Ectodermal cell (in vitro differentiated cells): ENCODE results near the gene TIA1.

Experiments
- H3K27ac ChIP-seq: 2 replicates; pipeline ENCODE4 v1.7.0; 2013; ENCODE audit warnings: mild to moderate bottlenecking, low read depth, low read length; ENCODE audit not compliant: insufficient read depth, poor library complexity, severe bottlenecking
- H3K27me3 ChIP-seq: 2 replicates; pipeline ENCODE4 v1.7.0; 2013; ENCODE audit warnings: mild to moderate bottlenecking, low read length; ENCODE audit not compliant: insufficient read depth, control insufficient read depth, poor library complexity, severe bottlenecking
- H3K36me3 ChIP-seq: one replicate; pipeline ENCODE4 v1.7.0; 2013; ENCODE audit warnings: low read length; ENCODE audit not compliant: control insufficient read depth, insufficient read depth
- H3K4me1 ChIP-seq: one replicate; pipeline ENCODE4 v1.7.0; 2013; ENCODE audit warnings: low read length; ENCODE audit not compliant: control insufficient read depth, insufficient read depth
- H3K4me3 ChIP-seq: 2 replicates; pipeline ENCODE4 v1.7.0; 2013; ENCODE audit warnings: low read depth, low read length, control low read depth; ENCODE audit not compliant: insufficient read depth
- H3K9me3 ChIP-seq: 2 replicates; pipeline ENCODE4 v1.7.0; 2013; ENCODE audit warnings: mild to moderate bottlenecking, low read length, moderate library complexity; ENCODE audit not compliant: control insufficient read depth
- WGBS, 2 experiments: methylation state at CpG; one replicate each; pipeline ENCODE4 v1.1.7; 2013; ENCODE audit warnings: missing lambda C conversion rate in 2 of 2; 5-methylcytosine and 5-hydroxymethylcytosine counted together

TIA1 gene

GRCh38 chr2:70214953-70215549 is 33.4 kb downstream of the TIA1 start:
- no peak overlapping the region for H3K4me3 ChIP-seq
- 92 to 94% methylated on average over 2 to 3 of the region's 3 CpGs for WGBS, 2 experiments
- H3K27me3 ChIP-seq: no peaks in the 10 kb centered on the region
- no peak overlapping the region for H3K27ac ChIP-seq
- H3K4me1 ChIP-seq: no peaks in the 10 kb centered on the region
- H3K36me3 ChIP-seq: peaks cover 47% of the 10 kb centered on the region
- no peaks in the 10 kb centered on the region for H3K9me3 ChIP-seq

- Histone ChIP-seq H3K9me3 (no peaks in the 10 kb centered on the region), H3K4me1 (no peaks in the 10 kb centered on the region), H3K27ac (no peak overlapping the region), H3K36me3 (peaks cover 46% of the 10 kb centered on the region), H3K4me3 (no peak overlapping the region), H3K27me3 (no peaks in the 10 kb centered on the region)
- WGBS, 2 experiments: 94 to 100% methylated on average over 1 of the region's 1 CpG
Measured at GRCh38 chr2:70214365-70214764, 34.1 kb downstream of the TIA1 start.

- H3K36me3 ChIP-seq: peaks cover 29% of the 10 kb centered on the region
- H3K27ac ChIP-seq: no peak overlapping the region
- 94 to 98% methylated on average over 3 of the region's 3 CpGs for WGBS, 2 experiments
- no peaks in the 10 kb centered on the region for H3K27me3 ChIP-seq
- no peaks in the 10 kb centered on the region for H3K4me1 ChIP-seq
- no peaks in the 10 kb centered on the region for H3K9me3 ChIP-seq
- H3K4me3 ChIP-seq: no peak overlapping the region
Measured at GRCh38 chr2:70212298-70212932, 36.0 kb downstream of the TIA1 start.

- 92 to 93% methylated on average over 2 of the region's 2 CpGs for WGBS, 2 experiments
- Histone ChIP-seq H3K36me3 (peaks cover 26% of the 10 kb centered on the region), H3K9me3 (no peaks in the 10 kb centered on the region), H3K27ac (no peak overlapping the region), H3K4me3 (no peak overlapping the region), H3K27me3 (no peaks in the 10 kb centered on the region), H3K4me1 (no peaks in the 10 kb centered on the region)
Measured at GRCh38 chr2:70211595-70211994, 36.8 kb downstream of the TIA1 start.

DNA sequence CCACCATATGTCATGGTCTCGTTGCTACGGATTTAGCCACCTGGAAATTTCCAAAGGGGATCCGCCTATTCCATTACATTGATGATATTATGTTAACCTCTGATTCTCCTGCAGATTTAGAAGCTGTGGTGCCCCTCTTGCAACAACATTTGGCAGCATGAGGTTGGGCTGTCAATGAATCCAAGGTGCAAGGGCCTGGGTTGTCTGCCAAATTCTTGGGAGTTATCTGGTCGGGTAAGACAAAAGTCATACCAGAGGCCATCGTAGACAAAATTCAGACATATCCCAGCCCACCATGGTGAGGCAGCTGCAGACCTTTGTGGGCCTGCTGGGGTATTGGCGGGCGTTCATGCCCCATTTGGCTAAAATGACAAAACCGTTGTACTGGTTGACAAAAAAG is 44.0 kb downstream of the TIA1 start:
- H3K9me3 ChIP-seq: peaks cover 2% of the 10 kb centered on the region
- H3K4me3 ChIP-seq: no peak overlapping the region
- 93 to 96% methylated on average over 8 of the region's 8 CpGs for WGBS, 2 experiments
- no peaks in the 10 kb centered on the region for H3K36me3 ChIP-seq
- no peak overlapping the region for H3K27ac ChIP-seq
- no peaks in the 10 kb centered on the region for H3K27me3 ChIP-seq
- no peaks in the 10 kb centered on the region for H3K4me1 ChIP-seq

- Histone ChIP-seq H3K27me3 (no peaks in the 10 kb centered on the region), H3K36me3 (no peaks in the 10 kb centered on the region), H3K9me3 (peaks cover 2% of the 10 kb centered on the region), H3K27ac (no peak overlapping the region), H3K4me3 (no peak overlapping the region), H3K4me1 (no peaks in the 10 kb centered on the region)
- 90 to 93% methylated on average over 5 of the region's 5 CpGs for WGBS, 2 experiments
Measured at GRCh38 chr2:70203086-70203485, 45.3 kb downstream of the TIA1 start.

- Histone ChIP-seq H3K4me3 (no peak overlapping the region), H3K27me3 (no peaks in the 10 kb centered on the region), H3K36me3 (no peaks in the 10 kb centered on the region), H3K4me1 (no peaks in the 10 kb centered on the region), H3K27ac (no peak overlapping the region), H3K9me3 (peaks cover 2% of the 10 kb centered on the region)
- 86 to 87% methylated on average over 9 of the region's 9 CpGs for WGBS, 2 experiments
Measured at GRCh38 chr2:70202236-70202806, 46.1 kb downstream of the TIA1 start.

GRCh38 chr2:70201831-70202230 is 46.6 kb downstream of the TIA1 start:
- Histone ChIP-seq H3K27ac (no peak overlapping the region), H3K36me3 (no peaks in the 10 kb centered on the region), H3K9me3 (peaks cover 2% of the 10 kb centered on the region), H3K4me1 (no peaks in the 10 kb centered on the region), H3K27me3 (no peaks in the 10 kb centered on the region), H3K4me3 (no peak overlapping the region)
- WGBS, 2 experiments: 95% methylated on average over 6 of the region's 6 CpGs

DNA sequence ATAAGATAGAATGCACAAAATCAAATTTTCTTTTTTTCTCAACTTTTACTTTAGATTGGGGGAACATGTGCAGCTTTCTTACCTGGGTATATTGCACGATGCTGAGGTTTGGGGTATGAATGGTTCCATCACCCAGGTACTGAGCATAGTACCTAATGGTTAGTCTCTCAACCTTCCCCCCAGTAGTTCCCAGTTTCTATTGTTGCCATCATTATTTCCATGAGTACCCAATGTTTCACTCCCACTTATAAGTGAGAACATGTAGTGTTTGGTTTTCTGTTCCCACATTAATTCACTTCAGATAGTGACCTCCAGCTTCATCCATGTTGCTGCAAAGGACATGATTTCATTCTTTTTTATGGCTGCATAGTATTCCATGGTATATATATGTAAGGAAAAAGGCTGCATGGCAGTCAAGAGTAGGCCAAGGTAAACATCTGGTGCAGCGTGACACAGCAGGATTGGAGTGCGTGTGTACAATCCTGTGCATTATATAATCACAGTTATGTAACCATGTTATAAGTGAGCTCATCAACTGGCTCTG is 47.1 kb downstream of the TIA1 start:
- H3K9me3 ChIP-seq: peaks cover 2% of the 10 kb centered on the region
- no peak overlapping the region for H3K4me3 ChIP-seq
- no peaks in the 10 kb centered on the region for H3K27me3 ChIP-seq
- WGBS, 2 experiments: 87 to 98% methylated on average over 3 of the region's 3 CpGs
- H3K36me3 ChIP-seq: no peaks in the 10 kb centered on the region
- H3K27ac ChIP-seq: no peak overlapping the region
- no peaks in the 10 kb centered on the region for H3K4me1 ChIP-seq

DNA sequence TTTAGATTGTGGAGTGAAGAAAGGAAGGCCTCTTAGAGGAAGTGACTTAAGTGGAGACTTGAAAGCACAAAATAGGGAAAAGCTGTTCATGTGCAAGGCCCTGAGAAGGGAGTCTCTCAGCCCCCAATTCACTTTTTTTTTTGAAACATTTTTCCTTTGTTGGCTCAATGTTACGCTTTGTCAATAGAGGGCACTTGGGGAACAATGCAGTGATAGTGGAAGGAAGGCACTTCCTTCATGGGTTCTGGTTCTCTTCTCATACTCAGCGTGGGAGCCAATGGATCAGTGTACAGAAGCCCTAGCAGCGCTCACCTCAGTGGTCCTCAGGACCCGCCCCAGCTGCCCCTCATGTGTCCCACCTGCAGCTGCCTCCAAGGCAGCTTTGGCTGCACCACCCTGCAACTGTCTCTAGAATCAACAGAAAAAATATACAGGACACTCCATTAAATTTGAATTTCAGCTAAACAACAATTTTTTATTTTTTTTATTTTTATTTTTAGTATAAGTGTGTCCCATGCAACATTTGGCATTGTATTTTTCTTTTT is 49.0 kb downstream of the TIA1 start:
- H3K27ac ChIP-seq: no peak overlapping the region
- no peaks in the 10 kb centered on the region for H3K27me3 ChIP-seq
- WGBS, 2 experiments: 86% methylated on average over 4 of the region's 4 CpGs
- no peak overlapping the region for H3K4me3 ChIP-seq
- peaks cover 2% of the 10 kb centered on the region for H3K9me3 ChIP-seq
- H3K36me3 ChIP-seq: no peaks in the 10 kb centered on the region
- no peaks in the 10 kb centered on the region for H3K4me1 ChIP-seq
